Common myeloid progenitor, CD34-positive (primary cell): ENCODE data around the gene GABPA.

Experiments used
- CTCF ChIA-PET: fragments of 350-600 bp; sonication (Branson Sonifier 250); formaldehyde crosslinking; loops from one replicate; lab custom pipeline; 2021; ENCODE audit warnings: antibody characterized with exemption; lab: Charles Lee
- POLR2A ChIA-PET: fragments of 350-600 bp; sonication (Branson Sonifier 250); formaldehyde crosslinking; loops from one replicate; lab custom pipeline; 2021; ENCODE audit warnings: antibody characterized with exemption; lab: Charles Lee
- DNase-seq, 3 donors: peaks; one replicate each; pipeline versions ENCODE4 v3.0.0 to v3.0.0-alpha.2; 2013
- H3K27ac ChIP-seq, 2 experiments: 1 replicate in 1 of 2; 2 replicates in 1 of 2; pipeline ENCODE4 v1.7.0; 2013; ENCODE audit warnings: inconsistent platforms in 2 of 2, low read length in 2 of 2, mild to moderate bottlenecking in 2 of 2, low read depth in 1 of 2, moderate library complexity in 1 of 2; ENCODE audit not compliant: severe bottlenecking in 2 of 2, insufficient read depth in 1 of 2, poor library complexity in 1 of 2
- H3K27me3 ChIP-seq, 5 experiments: replicated peaks in 2 of 5; 1 replicate in 3 of 5; 2 replicates in 2 of 5; pipeline versions ENCODE4 v1.6.1 to v1.7.0; 2013; ENCODE audit warnings: low read length in 4 of 5, mild to moderate bottlenecking in 2 of 5, moderate library complexity in 2 of 5, inconsistent platforms in 1 of 5; ENCODE audit not compliant: insufficient read depth in 5 of 5, control insufficient read depth in 4 of 5
- H3K36me3 ChIP-seq, 4 experiments: 1 replicate in 2 of 4; 2 replicates in 2 of 4; pipeline versions ENCODE4 v1.6.1 to v1.7.0; 2013; ENCODE audit warnings: low read length in 3 of 4, control low read depth in 1 of 4, mild to moderate bottlenecking in 1 of 4; ENCODE audit not compliant: control insufficient read depth in 4 of 4, insufficient read depth in 4 of 4
- H3K4me1 ChIP-seq, 4 experiments: 1 replicate in 3 of 4; 2 replicates in 1 of 4; pipeline versions ENCODE4 v1.6.1 to v1.7.1; 2013; ENCODE audit warnings: low read length in 3 of 4, mild to moderate bottlenecking in 3 of 4, control low read depth in 1 of 4, inconsistent platforms in 1 of 4, moderate library complexity in 1 of 4; ENCODE audit not compliant: control insufficient read depth in 4 of 4, insufficient read depth in 4 of 4; ENCODE audit errors: control extremely low read depth in 1 of 4
- H3K4me3 ChIP-seq, 7 experiments: 1 replicate in 4 of 7; 2 replicates in 3 of 7; pipeline versions ENCODE4 v1.5.1 to v1.7.0; 2013; ENCODE audit warnings: mild to moderate bottlenecking in 7 of 7, low read length in 6 of 7, moderate library complexity in 6 of 7, inconsistent platforms in 2 of 7, low read depth in 2 of 7, control low read depth in 1 of 7; ENCODE audit not compliant: insufficient read depth in 4 of 7, control insufficient read depth in 1 of 7; ENCODE audit errors: extremely low read depth in 1 of 7
- H3K9me3 ChIP-seq, 5 experiments: 1 replicate in 4 of 5; 2 replicates in 1 of 5; pipeline versions ENCODE4 v1.6.1 to v1.7.1; 2013; ENCODE audit warnings: low read length in 4 of 5, mild to moderate bottlenecking in 2 of 5, inconsistent platforms in 1 of 5, low read depth in 1 of 5, moderate library complexity in 1 of 5; ENCODE audit not compliant: control insufficient read depth in 4 of 5, insufficient read depth in 2 of 5; ENCODE audit errors: control extremely low read depth in 1 of 5
- WGBS: methylation state at CpG from one replicate; pipeline ENCODE4 v1.1.5; 2013; ENCODE audit not compliant: insufficient coverage; 5-methylcytosine and 5-hydroxymethylcytosine counted together

The GABPA gene

DNA sequence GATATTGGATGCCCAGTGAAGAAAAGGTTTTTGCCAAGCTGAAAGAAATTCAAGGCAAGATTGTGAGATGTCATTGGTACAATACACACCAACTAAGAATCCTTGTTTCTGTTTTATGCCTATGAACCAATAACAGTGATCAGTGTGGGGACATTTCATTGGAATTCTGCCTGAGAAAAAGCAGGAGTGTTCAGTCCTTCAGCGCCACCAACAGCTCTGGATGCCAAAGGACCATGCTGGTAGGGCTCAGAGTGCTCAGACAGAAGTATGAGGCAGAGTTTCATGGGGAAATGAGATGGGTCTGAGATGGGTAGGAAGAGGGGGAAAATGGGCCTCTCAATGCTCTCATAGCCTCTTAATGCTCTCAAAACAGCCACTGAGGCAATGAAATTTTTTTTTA is 56.5 kb downstream of the GABPA start:
- peaks cover 0 to 9% (median 6%) of the 10 kb centered on the region in 4 experiments for H3K4me1 ChIP-seq
- no peak overlapping the region for H3K27ac ChIP-seq
- 93% methylated on average over 1 of the region's 1 CpG for WGBS
- no peaks in the 10 kb centered on the region for H3K27me3 ChIP-seq
- DNase-seq: no peak
- ChIA-PET POLR2A (no interaction called here), CTCF (interaction anchor here (1.2 to 1.9 kb wide), 2 partner anchors 9 to 71 kb away, joined by 3 to 16 read pairs; no protein-coding TSS in a partner anchor)
- no peaks in the 10 kb centered on the region for H3K9me3 ChIP-seq
- no peak overlapping the region for H3K4me3 ChIP-seq
- no peaks in the 10 kb centered on the region for H3K36me3 ChIP-seq

GRCh38 chr21:25801217-25802014 is 66.6 kb downstream of the GABPA start:
- Histone ChIP-seq H3K9me3 (no peaks in the 10 kb centered on the region), H3K4me1 (peaks cover 0 to 4% (median 0%) of the 10 kb centered on the region in 4 experiments), H3K4me3 (peak overlapping the region in 4 of 7 experiments; percentile 20 to 51 (median 28)), H3K27ac (no peak overlapping the region), H3K36me3 (no peaks in the 10 kb centered on the region), H3K27me3 (no peaks in the 10 kb centered on the region)
- CTCF ChIA-PET: interaction anchor here (0.8 to 3.1 kb wide), 8 partner anchors 11 to 463 kb away, joined by 3 to 16 read pairs (median 4); no protein-coding TSS in a partner anchor
- 31% methylated on average over 15 of the region's 20 CpGs for WGBS
- POLR2A ChIA-PET: no interaction called here
- DNase-seq: peak; percentile 91 to 97 (median 95)

GRCh38 chr21:25806060-25806459 is 71.3 kb downstream of the GABPA start:
- no peak overlapping the region for H3K27ac ChIP-seq
- no peaks in the 10 kb centered on the region for H3K27me3 ChIP-seq
- peaks cover 0 to 4% (median 0%) of the 10 kb centered on the region in 4 experiments for H3K4me1 ChIP-seq
- H3K4me3 ChIP-seq: no peak overlapping the region
- WGBS: 95% methylated on average over 4 of the region's 4 CpGs
- CTCF ChIA-PET: interaction anchor here (1.5 kb wide), 1 partner anchor 15 kb away, joined by 3 read pairs; no protein-coding TSS in a partner anchor
- no peaks in the 10 kb centered on the region for H3K9me3 ChIP-seq
- no peaks in the 10 kb centered on the region for H3K36me3 ChIP-seq
- POLR2A ChIA-PET: interaction anchor here (0.7 kb wide), 1 partner anchor 285 kb away, joined by 3 read pairs; no protein-coding TSS in a partner anchor
- DNase-seq: no peak

GRCh38 chr21:25807191-25807590 is 72.4 kb downstream of the GABPA start:
- ChIA-PET POLR2A (no interaction called here), CTCF (interaction anchor here (1.5 kb wide), 2 partner anchors 11 to 17 kb away, joined by 3 to 4 read pairs; no protein-coding TSS in a partner anchor)
- WGBS: 83% methylated on average over 2 of the region's 6 CpGs

DNA sequence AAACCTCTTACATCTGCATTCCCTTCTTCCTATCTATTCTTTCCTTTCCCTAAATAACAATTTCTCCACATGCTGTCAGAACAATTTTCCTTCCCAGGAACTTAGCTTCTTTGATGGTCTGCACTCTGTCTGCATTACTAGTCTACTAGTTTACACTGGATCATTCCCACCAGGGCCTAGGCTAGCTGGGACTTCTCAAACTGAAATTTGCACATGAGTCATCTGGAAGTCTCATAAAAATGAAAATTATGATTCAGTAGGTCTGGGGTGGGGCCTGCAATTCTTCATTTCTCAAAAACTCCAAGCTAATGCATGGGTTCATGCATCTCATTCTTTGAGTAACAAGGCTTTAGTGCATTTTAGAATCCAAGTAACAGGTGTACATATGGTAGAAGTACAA is 74.2 kb downstream of the GABPA start:
- ChIA-PET POLR2A (no interaction called here), CTCF (interaction anchor here (0.9 to 1.4 kb wide), 2 partner anchors 13 to 462 kb away, joined by 3 to 4 read pairs; no protein-coding TSS in a partner anchor)
- no peak overlapping the region for H3K27ac ChIP-seq
- no peaks in the 10 kb centered on the region for H3K27me3 ChIP-seq
- H3K4me1 ChIP-seq: no peaks in the 10 kb centered on the region
- H3K9me3 ChIP-seq: no peaks in the 10 kb centered on the region
- H3K36me3 ChIP-seq: no peaks in the 10 kb centered on the region
- H3K4me3 ChIP-seq: no peak overlapping the region
- DNase-seq: no peak

More at GRCh38 chr21:25807191-25807590, 72.4 kb downstream of the GABPA start:
- H3K27ac ChIP-seq: no peak overlapping the region
- no peaks in the 10 kb centered on the region for H3K36me3 ChIP-seq
- H3K27me3 ChIP-seq: no peaks in the 10 kb centered on the region
- no peak overlapping the region for H3K4me3 ChIP-seq
- no peaks in the 10 kb centered on the region for H3K4me1 ChIP-seq
- no peak for DNase-seq
- no peaks in the 10 kb centered on the region for H3K9me3 ChIP-seq

DNA sequence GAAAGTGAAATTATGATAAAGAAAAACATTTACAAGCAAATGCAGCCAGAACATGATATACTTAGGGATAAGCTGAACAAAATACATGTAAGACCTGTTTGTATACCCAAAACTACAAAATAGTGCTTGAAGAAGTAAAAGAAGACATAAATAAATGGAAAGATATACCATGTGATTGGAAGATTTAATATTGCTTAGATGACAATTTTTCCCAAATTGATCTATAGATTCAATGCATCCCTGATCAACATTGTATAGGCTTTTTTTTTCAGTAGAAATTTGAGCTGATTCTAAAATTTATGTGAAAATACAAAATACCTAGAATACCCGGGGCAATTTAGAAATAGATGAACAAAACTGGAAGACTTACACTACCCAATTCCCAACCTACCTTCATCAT is 76.4 kb downstream of the GABPA start:
- no CpG with 5 or more reads among the region's 1 CpG for whole genome bisulfite sequencing
- Histone ChIP-seq H3K27ac (no peak overlapping the region), H3K36me3 (no peaks in the 10 kb centered on the region), H3K4me3 (no peak overlapping the region), H3K4me1 (no peaks in the 10 kb centered on the region), H3K9me3 (no peaks in the 10 kb centered on the region), H3K27me3 (no peaks in the 10 kb centered on the region)
- DNase-seq: no peak
- CTCF ChIA-PET: no interaction called here
- POLR2A ChIA-PET: no interaction called here

GRCh38 chr21:25813917-25814316 is 79.1 kb downstream of the GABPA start:
- DNase-seq: no peak
- Histone ChIP-seq H3K27me3 (no peaks in the 10 kb centered on the region), H3K27ac (no peak overlapping the region), H3K9me3 (no peaks in the 10 kb centered on the region), H3K4me3 (no peak overlapping the region), H3K36me3 (no peaks in the 10 kb centered on the region), H3K4me1 (no peaks in the 10 kb centered on the region)
- ChIA-PET CTCF (no interaction called here), POLR2A (no interaction called here)
- WGBS: no CpG with 5 or more reads among the region's 1 CpG
